ENCODE data around the gene SCRT2. TPM values are rescaled to one million over a fixed set of nuclear protein-coding genes. Genes with fewer than 3 reads are reported as not detected.
"Not testable (repeated sequence)": the region's sequence is repeated elsewhere in the genome, so short reads cannot be mapped to it uniquely, and the experiment has no call there.

SCRT2 gene
- total RNA-seq, 4 donors from 2014 or later, result not detected

GRCh38 chr20:694496-694895, 18.9 kb upstream of the SCRT2 start:
- TF ChIP-seq CTCF (IDR thresholded peaks at IDR 0.05) (no peak), EP300 (IDR thresholded peaks at IDR 0.05) (no peak), POLR2A (IDR thresholded peaks at IDR 0.05) (no peak), POLR2AphosphoS5 (IDR thresholded peaks at IDR 0.05) (no peak)
- Histone ChIP-seq H3K27ac (no peak overlapping the region), H3K27me3 (peaks cover 51% of the 10 kb centered on the region), H3K4me3 (no peak overlapping the region), H3K36me3 (no peaks in the 10 kb centered on the region), H3K9me3 (no peaks in the 10 kb centered on the region), H3K4me1 (no peaks in the 10 kb centered on the region)
- peak in 1 of 2 donors; percentile 11 for DNase-seq (ENCODE audit: low spot score in 2 of 2)
- 70% methylated on average over 4 of the region's 4 CpGs for WGBS

GRCh38 chr20:693786-694185, 18.2 kb upstream of the SCRT2 start:
- WGBS, result 80% methylated on average over 10 of the region's 10 CpGs
- H3K27me3 ChIP-seq, result peaks cover 53% of the 10 kb centered on the region
- not testable (repeated sequence) for H3K36me3 ChIP-seq; H3K9me3 ChIP-seq; H3K27ac ChIP-seq; H3K4me3 ChIP-seq; DNase-seq (ENCODE audit: low spot score in 2 of 2); H3K4me1 ChIP-seq

- DNase-seq (ENCODE audit: low spot score in 2 of 2), result peak in 1 of 2 donors; percentile 4
- no peaks in the 10 kb centered on the region for H3K9me3 ChIP-seq
- no peaks in the 10 kb centered on the region for H3K36me3 ChIP-seq
- H3K27me3 ChIP-seq, result peaks cover 58% of the 10 kb centered on the region
- TF ChIP-seq POLR2A (IDR thresholded peaks at IDR 0.05) (no peak), EP300 (IDR thresholded peaks at IDR 0.05) (no peak), POLR2AphosphoS5 (IDR thresholded peaks at IDR 0.05) (no peak), CTCF (IDR thresholded peaks at IDR 0.05) (no peak)
- no peaks in the 10 kb centered on the region for H3K4me1 ChIP-seq
- WGBS, result 82% methylated on average over 1 of the region's 1 CpG
- H3K4me3 ChIP-seq, result no peak overlapping the region
- no peak overlapping the region for H3K27ac ChIP-seq
These were observed 16.4 kb upstream of the SCRT2 start for GRCh38 chr20:692044-692443.

- no peak for DNase-seq (ENCODE audit: low spot score in 2 of 2)
- WGBS, result 59% methylated on average over 1 of the region's 1 CpG
- no peak for TF ChIP-seq CTCF (IDR thresholded peaks at IDR 0.05)
- TF ChIP-seq POLR2AphosphoS5 (IDR thresholded peaks at IDR 0.05), result no peak
- TF ChIP-seq POLR2A (IDR thresholded peaks at IDR 0.05), result no peak
- no peak for TF ChIP-seq EP300 (IDR thresholded peaks at IDR 0.05)
- H3K4me1 ChIP-seq, result no peaks in the 10 kb centered on the region
- H3K9me3 ChIP-seq, result no peaks in the 10 kb centered on the region
- no peaks in the 10 kb centered on the region for H3K36me3 ChIP-seq
- H3K27ac ChIP-seq, result no peak overlapping the region
- peaks cover 66% of the 10 kb centered on the region for H3K27me3 ChIP-seq
- no peak overlapping the region for H3K4me3 ChIP-seq
These were observed 14.3 kb upstream of the SCRT2 start for GRCh38 chr20:689947-690346.

- TF ChIP-seq CTCF (IDR thresholded peaks at IDR 0.05) (no peak), POLR2AphosphoS5 (IDR thresholded peaks at IDR 0.05) (no peak), EP300 (IDR thresholded peaks at IDR 0.05) (no peak), POLR2A (IDR thresholded peaks at IDR 0.05) (no peak)
- Histone ChIP-seq H3K36me3 (no peaks in the 10 kb centered on the region), H3K4me1 (no peaks in the 10 kb centered on the region), H3K27ac (no peak overlapping the region), H3K9me3 (no peaks in the 10 kb centered on the region), H3K4me3 (no peak overlapping the region), H3K27me3 (peaks cover 72% of the 10 kb centered on the region)
- DNase-seq (ENCODE audit: low spot score in 2 of 2), result peak; percentile 17 to 50
- 78% methylated on average over 6 of the region's 6 CpGs for WGBS
These were observed 13.7 kb upstream of the SCRT2 start for GRCh38 chr20:689348-689747.

- H3K4me3 ChIP-seq, result no peak overlapping the region
- peaks cover 69% of the 10 kb centered on the region for H3K27me3 ChIP-seq
- H3K4me1 ChIP-seq, result no peaks in the 10 kb centered on the region
- H3K27ac ChIP-seq, result no peak overlapping the region
- DNase-seq (ENCODE audit: low spot score in 2 of 2), result peak in 1 of 2 donors; percentile 41
- H3K36me3 ChIP-seq, result no peaks in the 10 kb centered on the region
- 31% methylated on average over 11 of the region's 13 CpGs for WGBS
- H3K9me3 ChIP-seq, result no peaks in the 10 kb centered on the region
- TF ChIP-seq POLR2A (IDR thresholded peaks at IDR 0.05) (no peak), EP300 (IDR thresholded peaks at IDR 0.05) (no peak), POLR2AphosphoS5 (IDR thresholded peaks at IDR 0.05) (no peak), CTCF (IDR thresholded peaks at IDR 0.05) (no peak)
These were observed 13.2 kb upstream of the SCRT2 start for GRCh38 chr20:688809-689212.
